ENCODE measurements around the gene BCL2L12. TPM values are rescaled to one million over a fixed set of nuclear protein-coding genes. Genes with fewer than 3 reads are reported as not detected.

BCL2L12 gene
- total RNA-seq, 2 donors from 2014 or later = 17.4 to 60.9 TPM

DNA sequence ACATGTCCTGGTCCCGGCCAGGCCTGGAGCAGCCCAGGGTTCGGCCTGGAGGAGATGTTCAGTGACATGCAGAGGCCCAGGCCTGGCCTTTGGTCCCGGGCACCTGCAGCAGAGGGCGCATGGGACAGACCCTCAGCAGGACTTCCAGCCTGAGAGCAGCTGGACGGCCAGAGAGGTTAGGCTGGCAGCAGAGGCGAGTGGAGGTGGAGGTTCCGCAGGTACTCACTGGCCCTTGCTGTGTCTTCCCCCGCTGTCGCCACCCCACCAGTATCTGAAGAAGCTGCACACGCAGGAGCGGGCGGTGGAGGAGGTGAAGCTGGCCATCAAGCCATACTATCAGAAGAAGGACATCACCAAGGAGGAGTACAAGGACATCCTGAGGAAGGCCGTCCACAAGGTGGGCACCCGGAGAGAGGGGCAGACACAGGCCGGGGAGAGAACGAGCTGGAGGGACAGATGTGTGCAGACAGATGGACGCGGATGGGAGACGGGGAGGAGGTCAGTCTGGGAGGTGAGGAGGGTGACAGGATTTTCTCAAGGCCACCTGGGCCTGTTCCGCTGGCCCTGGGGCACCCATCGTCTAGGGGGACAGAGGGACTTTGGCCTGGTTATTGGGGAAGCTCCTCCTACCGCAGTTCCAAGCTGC, 8.1 kb upstream of the BCL2L12 start:
- Histone ChIP-seq H3K27me3 (no peaks in the 10 kb centered on the region), H3K27ac (no peak overlapping the region), H3K9me3 (no peaks in the 10 kb centered on the region), H3K36me3 (peaks cover 29% of the 10 kb centered on the region), H3K4me3 (no peak overlapping the region), H3K4me1 (no peaks in the 10 kb centered on the region), H3K9ac (ENCODE audit: low read depth in 2 of 2, low read length in 2 of 2) (no peak overlapping the region)
- TF ChIP-seq, protein P1, sequence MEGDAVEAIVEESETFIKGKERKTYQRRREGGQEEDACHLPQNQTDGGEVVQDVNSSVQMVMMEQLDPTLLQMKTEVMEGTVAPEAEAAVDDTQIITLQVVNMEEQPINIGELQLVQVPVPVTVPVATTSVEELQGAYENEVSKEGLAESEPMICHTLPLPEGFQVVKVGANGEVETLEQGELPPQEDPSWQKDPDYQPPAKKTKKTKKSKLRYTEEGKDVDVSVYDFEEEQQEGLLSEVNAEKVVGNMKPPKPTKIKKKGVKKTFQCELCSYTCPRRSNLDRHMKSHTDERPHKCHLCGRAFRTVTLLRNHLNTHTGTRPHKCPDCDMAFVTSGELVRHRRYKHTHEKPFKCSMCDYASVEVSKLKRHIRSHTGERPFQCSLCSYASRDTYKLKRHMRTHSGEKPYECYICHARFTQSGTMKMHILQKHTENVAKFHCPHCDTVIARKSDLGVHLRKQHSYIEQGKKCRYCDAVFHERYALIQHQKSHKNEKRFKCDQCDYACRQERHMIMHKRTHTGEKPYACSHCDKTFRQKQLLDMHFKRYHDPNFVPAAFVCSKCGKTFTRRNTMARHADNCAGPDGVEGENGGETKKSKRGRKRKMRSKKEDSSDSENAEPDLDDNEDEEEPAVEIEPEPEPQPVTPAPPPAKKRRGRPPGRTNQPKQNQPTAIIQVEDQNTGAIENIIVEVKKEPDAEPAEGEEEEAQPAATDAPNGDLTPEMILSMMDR (IDR thresholded peaks at IDR 0.05) = no peak
- no peak for DNase-seq
- intact Hi-C loops (cut with DNase I) = no loop called here

DNA sequence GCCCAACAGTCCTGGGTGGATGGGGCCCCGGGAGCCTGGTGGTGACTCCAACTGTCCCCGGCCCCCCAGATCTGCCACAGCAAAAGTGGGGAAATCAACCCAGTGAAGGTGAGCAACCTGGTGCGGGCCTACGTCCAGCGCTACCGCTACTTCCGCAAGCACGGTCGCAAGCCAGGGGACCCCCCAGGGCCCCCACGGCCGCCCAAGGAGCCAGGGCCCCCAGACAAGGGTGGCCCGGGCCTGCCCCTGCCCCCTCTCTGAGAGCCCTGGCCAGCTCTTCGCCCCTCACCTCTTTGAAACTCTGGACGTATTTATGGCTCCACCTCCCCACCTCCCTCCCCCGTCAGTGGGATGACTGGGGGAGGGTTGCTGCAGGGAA, 7.6 kb upstream of the BCL2L12 start:
- H3K27me3 ChIP-seq = no peaks in the 10 kb centered on the region
- intact Hi-C loops (cut with DNase I) = no loop called here
- peaks cover 24% of the 10 kb centered on the region for H3K36me3 ChIP-seq
- no peak overlapping the region for H3K4me3 ChIP-seq
- H3K9ac ChIP-seq (ENCODE audit: low read depth in 2 of 2, low read length in 2 of 2) = no peak overlapping the region
- TF ChIP-seq, protein P1 (IDR thresholded peaks at IDR 0.05) = no peak
- no peak overlapping the region for H3K27ac ChIP-seq
- H3K9me3 ChIP-seq = no peaks in the 10 kb centered on the region
- no peak for DNase-seq
- H3K4me1 ChIP-seq = no peaks in the 10 kb centered on the region

DNA sequence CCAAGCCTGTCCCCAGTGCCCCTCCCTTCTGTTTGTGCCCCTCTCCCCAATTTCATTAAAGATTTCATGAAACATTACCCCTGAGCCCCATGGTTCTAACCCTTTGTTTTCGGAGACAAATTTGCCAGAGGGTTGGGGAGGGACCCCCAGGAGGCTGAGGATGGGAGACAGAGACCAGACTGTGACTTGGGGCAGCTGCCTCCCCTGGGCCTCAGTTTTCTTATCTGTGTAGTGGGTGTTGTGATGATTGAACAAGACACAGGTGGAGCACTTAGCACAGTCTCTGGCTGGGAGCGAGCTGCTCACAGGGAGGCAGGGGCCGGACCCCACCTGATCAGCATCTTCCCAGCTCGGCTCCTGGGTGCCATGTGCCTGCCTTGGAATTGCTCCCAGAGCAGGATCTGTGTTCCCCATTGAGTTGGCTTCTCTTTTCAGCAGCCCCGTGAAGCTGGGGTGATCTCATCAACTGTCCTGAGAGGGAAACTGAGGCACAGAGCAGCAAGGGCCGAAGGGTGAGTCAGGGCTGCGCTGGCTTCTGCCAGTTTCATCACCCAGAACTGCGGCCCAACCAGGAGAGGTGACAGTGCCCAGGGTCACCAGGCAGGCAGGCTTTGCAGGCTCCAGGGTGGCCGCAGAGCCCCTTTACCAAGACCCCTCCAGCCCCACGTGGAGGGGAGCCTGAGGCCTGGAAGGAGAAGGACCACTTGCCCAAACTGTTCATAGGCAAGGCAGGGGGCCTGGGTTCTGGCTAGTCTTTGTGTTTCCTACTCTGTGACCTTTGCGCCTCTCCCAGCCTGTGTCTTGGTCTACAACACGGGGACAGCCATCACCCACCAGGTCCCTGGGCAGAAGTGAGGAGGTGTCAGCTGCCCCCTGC, 6.9 kb upstream of the BCL2L12 start:
- Histone ChIP-seq H3K4me3 (no peak overlapping the region), H3K9ac (ENCODE audit: low read depth in 2 of 2, low read length in 2 of 2) (no peak overlapping the region), H3K36me3 (peaks cover 24% of the 10 kb centered on the region), H3K9me3 (no peaks in the 10 kb centered on the region), H3K27me3 (no peaks in the 10 kb centered on the region), H3K27ac (no peak overlapping the region), H3K4me1 (peaks cover 2% of the 10 kb centered on the region)
- no peak for DNase-seq
- intact Hi-C loops (cut with DNase I) = no loop called here
- TF ChIP-seq, protein P1 (IDR thresholded peaks at IDR 0.05) = no peak

DNA sequence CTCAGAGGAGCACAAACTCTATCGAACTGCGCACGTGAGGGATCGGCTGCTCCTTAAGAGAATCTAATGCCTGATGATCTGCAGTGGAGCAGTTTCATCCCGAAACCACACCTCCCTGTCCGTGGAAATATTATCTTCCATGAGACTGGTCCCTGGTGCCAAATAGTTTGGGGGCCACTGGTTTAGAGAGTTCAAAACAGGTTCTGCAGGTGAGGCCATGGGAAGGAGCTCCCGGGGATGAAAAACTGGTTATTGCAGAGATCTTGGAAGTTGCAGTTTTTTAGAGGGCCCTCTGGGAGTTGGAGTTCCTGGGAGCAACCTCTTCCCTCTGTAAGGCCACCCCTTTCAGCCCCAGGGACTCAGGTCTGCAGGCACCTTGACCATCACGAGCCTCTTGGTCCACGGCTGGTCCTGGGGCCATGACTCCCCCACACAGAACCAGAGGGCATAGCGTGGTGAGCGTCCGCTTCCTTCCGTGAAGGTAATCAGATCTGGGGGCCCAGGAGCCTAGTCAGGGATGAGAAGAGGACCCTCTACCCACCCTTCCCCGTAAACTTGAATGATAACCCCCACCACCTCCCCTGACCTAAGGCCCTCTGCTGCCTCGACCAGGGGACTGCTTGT, 5.3 kb upstream of the BCL2L12 start:
- no peak overlapping the region for H3K4me3 ChIP-seq
- no peak overlapping the region for H3K9ac ChIP-seq (ENCODE audit: low read depth in 2 of 2, low read length in 2 of 2)
- H3K9me3 ChIP-seq = no peaks in the 10 kb centered on the region
- H3K27ac ChIP-seq = no peak overlapping the region
- peaks cover 5% of the 10 kb centered on the region for H3K4me1 ChIP-seq
- intact Hi-C loops (cut with DNase I) = no loop called here
- TF ChIP-seq, protein P1 (IDR thresholded peaks at IDR 0.05) = no peak
- no peak for DNase-seq
- H3K36me3 ChIP-seq = peaks cover 15% of the 10 kb centered on the region
- H3K27me3 ChIP-seq = no peaks in the 10 kb centered on the region

DNA sequence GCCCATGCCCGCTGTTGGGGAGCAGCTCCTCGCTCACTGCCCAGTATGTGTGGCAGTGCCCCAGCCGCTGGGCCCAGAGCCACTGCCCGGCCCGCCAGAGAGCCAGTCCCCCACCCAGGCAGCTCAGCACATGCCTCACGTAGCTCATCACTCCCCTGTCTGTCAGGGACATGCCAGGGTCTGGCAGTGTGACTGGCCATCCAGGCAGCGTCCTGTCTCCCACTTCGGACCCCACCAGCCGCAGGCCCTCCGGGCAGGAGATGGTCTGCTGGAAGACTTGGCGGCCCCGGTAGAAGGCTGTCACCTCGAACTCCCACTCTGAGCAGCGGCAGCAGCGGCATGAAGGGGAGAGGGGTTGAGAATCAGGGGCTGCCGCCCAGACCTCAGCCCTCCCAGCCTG, 3.7 kb upstream of the BCL2L12 start:
- intact Hi-C loops (cut with DNase I) = no loop called here
- Histone ChIP-seq H3K9me3 (no peaks in the 10 kb centered on the region), H3K4me1 (peaks cover 12% of the 10 kb centered on the region), H3K27me3 (no peaks in the 10 kb centered on the region), H3K4me3 (no peak overlapping the region), H3K36me3 (peaks cover 4% of the 10 kb centered on the region), H3K27ac (no peak overlapping the region), H3K9ac (ENCODE audit: low read depth in 2 of 2, low read length in 2 of 2) (no peak overlapping the region)
- TF ChIP-seq, protein P1 (IDR thresholded peaks at IDR 0.05) = no peak
- no peak for DNase-seq
